ENCODE data around the gene FBP2.

DNA sequence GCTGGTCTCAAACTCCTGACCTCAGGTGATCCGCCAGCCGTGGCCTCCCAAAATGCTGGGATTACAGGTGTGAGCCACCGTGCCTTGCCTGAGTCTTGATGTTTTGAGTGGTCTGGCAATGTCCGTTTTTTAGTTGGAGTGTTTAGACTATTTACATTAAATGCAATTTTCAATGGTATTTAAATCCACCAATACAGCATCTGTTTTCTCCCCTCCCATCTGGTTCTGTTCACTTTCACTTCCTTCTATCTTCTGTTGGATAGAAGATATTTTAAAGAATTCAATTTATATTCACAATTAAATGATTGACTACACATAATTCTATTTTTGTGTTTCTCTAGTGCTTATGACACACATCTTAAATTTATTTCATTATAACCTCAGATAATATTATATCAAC, 64.7 kb downstream of the FBP2 start:
- TF ChIP-seq, protein P1, sequence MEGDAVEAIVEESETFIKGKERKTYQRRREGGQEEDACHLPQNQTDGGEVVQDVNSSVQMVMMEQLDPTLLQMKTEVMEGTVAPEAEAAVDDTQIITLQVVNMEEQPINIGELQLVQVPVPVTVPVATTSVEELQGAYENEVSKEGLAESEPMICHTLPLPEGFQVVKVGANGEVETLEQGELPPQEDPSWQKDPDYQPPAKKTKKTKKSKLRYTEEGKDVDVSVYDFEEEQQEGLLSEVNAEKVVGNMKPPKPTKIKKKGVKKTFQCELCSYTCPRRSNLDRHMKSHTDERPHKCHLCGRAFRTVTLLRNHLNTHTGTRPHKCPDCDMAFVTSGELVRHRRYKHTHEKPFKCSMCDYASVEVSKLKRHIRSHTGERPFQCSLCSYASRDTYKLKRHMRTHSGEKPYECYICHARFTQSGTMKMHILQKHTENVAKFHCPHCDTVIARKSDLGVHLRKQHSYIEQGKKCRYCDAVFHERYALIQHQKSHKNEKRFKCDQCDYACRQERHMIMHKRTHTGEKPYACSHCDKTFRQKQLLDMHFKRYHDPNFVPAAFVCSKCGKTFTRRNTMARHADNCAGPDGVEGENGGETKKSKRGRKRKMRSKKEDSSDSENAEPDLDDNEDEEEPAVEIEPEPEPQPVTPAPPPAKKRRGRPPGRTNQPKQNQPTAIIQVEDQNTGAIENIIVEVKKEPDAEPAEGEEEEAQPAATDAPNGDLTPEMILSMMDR (IDR thresholded peaks at IDR 0.05 in 2 of 3, conservative IDR thresholded peaks at IDR 0.05 in 1 of 3; ENCODE audit: control insufficient read depth in 2 of 3, extremely low read depth in 1 of 3, insufficient read depth in 1 of 3, low read depth in 3 of 3, low read length in 3 of 3): no peak
- TF ChIP-seq POLR2AphosphoS5 (IDR thresholded peaks at IDR 0.05; ENCODE audit: low read length) (no peak), EZH2 (IDR thresholded peaks at IDR 0.05; ENCODE audit: borderline replicate concordance, control insufficient read depth, low read depth, low read length) (no peak), ZNF207 (IDR thresholded peaks at IDR 0.05; ENCODE audit: borderline replicate concordance) (no peak), RAD51 (IDR thresholded peaks at IDR 0.05) (no peak), HDAC2 (IDR thresholded peaks at IDR 0.05) (no peak)
